ENCODE data around the gene ZBED4.

ZBED4 gene

DNA sequence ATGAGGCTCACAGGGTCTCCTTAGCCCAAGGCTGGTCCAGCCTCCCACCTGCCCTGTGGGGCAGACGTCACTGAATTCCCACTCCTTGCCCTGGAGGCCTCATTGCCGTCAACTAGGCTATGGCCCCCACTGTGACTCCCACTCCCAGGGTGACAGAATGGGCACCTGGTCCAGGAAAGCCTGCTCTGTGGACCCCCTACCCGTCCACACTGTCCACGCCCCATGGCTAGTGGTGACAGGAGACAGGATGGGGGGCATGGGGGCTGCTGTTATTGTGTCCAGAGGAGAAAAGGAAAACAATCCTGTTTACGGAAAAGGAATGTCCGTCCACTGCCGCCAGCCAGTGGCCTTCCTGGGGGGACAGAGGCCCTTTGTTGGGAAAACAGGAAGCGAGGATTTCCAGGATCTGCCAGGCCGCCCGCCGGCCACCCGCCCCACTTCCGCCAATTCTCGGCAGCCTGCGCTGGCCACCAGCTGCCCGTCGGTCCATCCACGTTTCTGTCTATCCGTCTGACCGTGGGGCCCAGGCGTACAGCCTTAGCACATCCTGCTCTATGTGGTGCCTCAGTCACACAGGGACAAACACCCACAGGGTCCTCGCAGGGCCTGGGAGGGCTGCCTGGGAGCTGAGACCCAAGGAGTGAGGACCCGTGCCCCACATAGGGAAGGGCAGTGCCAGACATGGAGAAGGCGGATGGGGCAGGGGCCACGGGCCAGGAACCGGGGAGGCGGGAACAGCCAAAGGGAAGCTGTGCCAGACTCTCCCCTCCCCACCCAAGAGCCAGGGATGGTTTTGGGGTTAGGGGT, 84.3 kb downstream of the ZBED4 start:
- Histone ChIP-seq H3K4me1 (peaks cover 5% of the 10 kb centered on the region), H3K79me2 (no peaks in the 10 kb centered on the region), H3K9ac (no peak overlapping the region), H3K4me2 (ENCODE audit: low read length) (no peak overlapping the region), H3K27ac (peak overlapping the region; percentile 73), H3K4me3 (ENCODE audit: low read depth, low read length) (no peak overlapping the region), H3K9me3 (ENCODE audit: control insufficient read depth, low read length) (no peaks in the 10 kb centered on the region), H2AFZ (no peak overlapping the region), H3K27me3 (ENCODE audit: control insufficient read depth, insufficient read depth, low read length) (no peaks in the 10 kb centered on the region), H3K36me3 (ENCODE audit: control insufficient read depth, insufficient read depth, low read length) (no peaks in the 10 kb centered on the region)
- TF ChIP-seq, protein P1, sequence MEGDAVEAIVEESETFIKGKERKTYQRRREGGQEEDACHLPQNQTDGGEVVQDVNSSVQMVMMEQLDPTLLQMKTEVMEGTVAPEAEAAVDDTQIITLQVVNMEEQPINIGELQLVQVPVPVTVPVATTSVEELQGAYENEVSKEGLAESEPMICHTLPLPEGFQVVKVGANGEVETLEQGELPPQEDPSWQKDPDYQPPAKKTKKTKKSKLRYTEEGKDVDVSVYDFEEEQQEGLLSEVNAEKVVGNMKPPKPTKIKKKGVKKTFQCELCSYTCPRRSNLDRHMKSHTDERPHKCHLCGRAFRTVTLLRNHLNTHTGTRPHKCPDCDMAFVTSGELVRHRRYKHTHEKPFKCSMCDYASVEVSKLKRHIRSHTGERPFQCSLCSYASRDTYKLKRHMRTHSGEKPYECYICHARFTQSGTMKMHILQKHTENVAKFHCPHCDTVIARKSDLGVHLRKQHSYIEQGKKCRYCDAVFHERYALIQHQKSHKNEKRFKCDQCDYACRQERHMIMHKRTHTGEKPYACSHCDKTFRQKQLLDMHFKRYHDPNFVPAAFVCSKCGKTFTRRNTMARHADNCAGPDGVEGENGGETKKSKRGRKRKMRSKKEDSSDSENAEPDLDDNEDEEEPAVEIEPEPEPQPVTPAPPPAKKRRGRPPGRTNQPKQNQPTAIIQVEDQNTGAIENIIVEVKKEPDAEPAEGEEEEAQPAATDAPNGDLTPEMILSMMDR (IDR thresholded peaks at IDR 0.05) = no peak

DNA sequence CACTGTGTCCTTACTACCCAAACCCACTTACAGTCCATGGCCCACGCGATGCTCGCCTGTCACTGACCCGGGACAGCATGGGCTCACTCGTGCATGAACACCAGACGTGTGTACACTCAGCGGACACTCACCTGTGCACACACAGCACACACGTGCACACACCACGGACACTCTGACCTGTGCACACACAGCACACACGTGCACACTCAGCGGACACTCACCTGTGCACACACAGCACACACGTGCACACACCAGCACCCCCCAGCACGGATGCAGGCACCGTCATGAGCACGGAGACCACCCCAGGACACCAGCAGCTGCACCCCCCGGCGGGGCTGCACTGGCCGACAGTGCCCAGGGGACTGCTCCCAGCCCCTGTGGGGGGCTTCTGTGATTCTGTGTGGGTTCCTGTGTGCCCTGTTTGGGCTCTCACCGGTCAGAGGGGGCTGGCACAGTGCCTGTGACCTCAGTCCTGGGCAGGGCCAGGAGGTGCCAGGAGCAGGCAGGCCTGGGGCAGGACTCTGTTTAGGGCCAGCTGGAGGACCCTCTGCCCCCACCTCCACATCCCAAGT, 85.0 kb downstream of the ZBED4 start:
- no peak overlapping the region for H2AFZ ChIP-seq
- TF ChIP-seq, protein P1 (IDR thresholded peaks at IDR 0.05) = no peak
- no peak overlapping the region for H3K4me3 ChIP-seq (ENCODE audit: low read depth, low read length)
- no peaks in the 10 kb centered on the region for H3K27me3 ChIP-seq (ENCODE audit: control insufficient read depth, insufficient read depth, low read length)
- H3K79me2 ChIP-seq = no peaks in the 10 kb centered on the region
- no peaks in the 10 kb centered on the region for H3K9me3 ChIP-seq (ENCODE audit: control insufficient read depth, low read length)
- peaks cover 5% of the 10 kb centered on the region for H3K4me1 ChIP-seq
- H3K27ac ChIP-seq = peak overlapping the region; percentile 51
- no peaks in the 10 kb centered on the region for H3K36me3 ChIP-seq (ENCODE audit: control insufficient read depth, insufficient read depth, low read length)
- H3K4me2 ChIP-seq (ENCODE audit: low read length) = no peak overlapping the region
- H3K9ac ChIP-seq = no peak overlapping the region
